LNCAP (cell line): ENCODE results near the gene VAV1.

Source experiments
- CTCF ChIP-seq: fragments of 450-650 bp; IDR thresholded peaks from 2 replicates; pipeline ENCODE4 v1.5.1; 2017; ENCODE audit warnings: mild to moderate bottlenecking

Gene VAV1

GRCh38 chr19:6773323-6773931 lies 919 bp downstream of the VAV1 start:
- TF ChIP-seq CTCF = no peak

DNA sequence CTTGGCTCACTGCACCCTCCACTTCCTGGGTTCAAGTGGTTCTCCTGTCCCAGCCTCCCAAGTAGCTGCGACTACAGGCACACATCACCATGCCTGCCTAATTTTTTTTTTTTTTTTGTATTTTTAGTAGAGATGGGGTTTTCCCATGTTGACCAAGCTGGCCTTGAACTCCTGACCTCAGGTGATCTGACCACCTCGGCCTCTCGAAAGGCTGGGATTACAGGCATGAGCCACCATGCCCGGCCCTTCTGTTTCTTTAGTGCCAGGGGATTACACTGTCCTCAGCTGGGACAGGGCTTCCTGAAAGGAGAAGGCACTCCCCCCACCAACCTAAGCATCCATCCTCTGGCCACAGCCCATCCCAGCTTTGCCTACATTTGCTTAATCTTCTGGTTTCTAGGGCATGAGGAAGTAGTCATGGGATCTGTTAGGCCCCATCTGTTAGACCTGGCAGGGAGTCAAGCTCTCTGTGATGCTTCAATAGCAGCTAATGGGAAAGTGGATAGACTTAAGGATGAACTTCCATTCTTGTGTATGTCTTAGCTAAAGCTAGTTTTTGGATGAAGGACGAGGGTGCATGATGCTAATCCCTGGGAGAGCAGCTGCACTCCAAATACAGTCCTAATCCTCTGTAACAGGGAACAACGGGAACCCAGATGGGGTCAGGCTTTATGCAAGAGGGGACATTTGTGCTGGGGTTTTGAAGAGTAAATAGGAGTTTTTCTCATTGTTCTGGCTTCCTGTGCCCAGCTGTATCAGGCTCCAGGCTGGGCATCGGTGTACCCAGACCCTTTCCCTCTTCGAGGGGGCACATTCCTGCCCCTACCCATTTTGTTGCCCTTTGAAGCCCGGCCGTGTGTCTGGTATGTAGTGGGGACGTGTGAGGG lies 2.6 kb downstream of the VAV1 start:
- TF ChIP-seq CTCF = no peak

DNA sequence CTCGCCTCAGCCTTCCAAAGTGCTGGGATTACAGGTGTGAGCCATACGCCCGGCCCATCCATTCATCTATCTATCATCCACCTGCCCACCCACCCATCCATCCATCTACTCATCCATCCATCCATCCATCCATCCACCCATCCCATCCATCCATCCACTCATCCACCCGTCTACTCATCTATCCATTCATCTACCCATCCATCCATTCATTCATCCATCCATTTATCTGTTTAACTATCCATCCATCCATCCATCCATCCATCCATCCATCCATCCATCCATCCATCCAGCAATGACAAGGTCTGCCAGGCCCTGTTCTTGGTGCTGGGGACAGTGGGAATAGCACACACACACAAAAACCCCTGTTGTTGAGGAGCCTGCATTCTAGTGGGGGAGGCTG lies 4.5 kb downstream of the VAV1 start:
- TF ChIP-seq CTCF = no peak

DNA sequence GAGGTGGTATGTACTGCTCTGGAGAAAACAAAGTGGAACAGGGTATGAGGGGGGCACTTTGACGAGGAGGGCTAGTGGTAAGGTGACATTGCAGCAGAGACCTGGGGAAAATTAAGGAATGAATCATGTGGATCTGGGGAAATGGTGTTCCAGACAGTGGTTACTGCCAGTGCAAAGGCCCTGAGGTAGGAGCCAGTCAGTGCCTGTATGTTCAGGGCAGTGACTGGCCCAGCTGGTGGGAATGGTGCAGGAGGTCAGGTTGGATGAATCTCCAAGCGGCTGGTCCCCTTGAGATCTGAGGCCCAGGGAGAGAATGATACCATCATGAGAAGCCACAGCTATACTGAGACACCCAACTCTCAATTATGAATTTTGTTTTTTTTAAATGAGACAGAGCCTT lies 4.9 kb downstream of the VAV1 start:
- no peak for TF ChIP-seq CTCF

DNA sequence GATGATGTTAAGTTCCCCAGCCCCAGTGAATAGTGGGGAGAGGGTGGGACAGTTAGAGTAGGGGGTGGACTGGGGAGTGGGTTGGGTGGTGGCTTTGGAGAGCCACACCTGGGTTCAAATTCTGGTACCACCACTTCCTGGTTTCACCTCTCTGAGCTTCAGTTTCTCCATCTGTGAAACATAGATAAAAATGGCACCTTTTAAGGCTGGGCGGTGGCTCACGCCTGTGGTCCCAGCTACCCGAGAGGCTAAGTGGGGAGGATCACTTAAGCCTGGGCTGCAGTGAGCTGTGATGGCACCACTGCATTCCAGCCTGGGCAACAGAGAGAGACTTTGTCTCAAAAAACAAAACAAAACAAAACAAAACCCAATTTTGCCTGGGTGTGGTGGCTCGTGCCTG lies 5.9 kb downstream of the VAV1 start:
- no peak for TF ChIP-seq CTCF

DNA sequence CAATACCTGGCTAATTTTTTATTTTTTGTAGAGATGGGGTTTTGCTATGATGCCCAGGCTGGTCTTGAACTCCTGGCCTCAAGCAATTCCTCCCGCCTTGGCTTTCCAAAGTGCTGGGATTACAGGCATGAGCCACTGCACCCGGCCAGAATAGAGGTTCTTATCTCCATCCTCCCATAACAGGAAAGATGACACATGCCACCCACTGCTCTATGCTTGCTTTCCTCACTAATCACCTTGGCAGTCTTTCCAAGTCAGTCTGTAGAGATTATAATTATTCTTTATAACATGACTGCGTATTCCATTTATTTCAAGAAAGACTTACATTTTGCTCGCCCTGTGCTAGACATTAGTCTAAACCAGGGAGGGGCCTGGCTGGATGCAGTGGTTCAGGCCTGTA lies 6.7 kb downstream of the VAV1 start:
- TF ChIP-seq CTCF = no peak

- TF ChIP-seq CTCF = no peak
Observed at GRCh38 chr19:6787393-6787792, 14.9 kb downstream of the VAV1 start.
